ENCODE results near the gene CPLX1. TPM values are rescaled to one million over a fixed set of nuclear protein-coding genes. Genes with fewer than 3 reads are reported as not detected.
A peak's percentile ranks its signal among the peaks of the same experiment; 100 is the strongest.
"Not testable (repeated sequence)": the region's sequence is repeated elsewhere in the genome, so short reads cannot be mapped to it uniquely, and the experiment has no call there.

CPLX1 gene
- total RNA-seq, 1 experiment from 2014 or later = 0.58 TPM

GRCh38 chr4:776743-777441 lies 49.0 kb downstream of the CPLX1 start:
- in situ Hi-C loops (cut with HindIII; ENCODE audit: low pct_unique_long_range_greater_than_20kb, low sequenced_read_pairs) = no loop called here
- DNase-seq (ENCODE audit: low read depth, low spot score) = no peak

GRCh38 chr4:775485-775884 lies 50.4 kb downstream of the CPLX1 start:
- in situ Hi-C loops (cut with HindIII; ENCODE audit: low pct_unique_long_range_greater_than_20kb, low sequenced_read_pairs) = not testable (repeated sequence)

GRCh38 chr4:774419-775092 lies 51.4 kb downstream of the CPLX1 start:
- in situ Hi-C loops (cut with HindIII; ENCODE audit: low pct_unique_long_range_greater_than_20kb, low sequenced_read_pairs) = not testable (repeated sequence)

More at GRCh38 chr4:775485-775884, 50.4 kb downstream of the CPLX1 start:
- not testable (repeated sequence) for DNase-seq (ENCODE audit: low read depth, low spot score)

GRCh38 chr4:773214-773613 lies 52.7 kb downstream of the CPLX1 start:
- no peak for DNase-seq (ENCODE audit: low read depth, low spot score)
- in situ Hi-C loops (cut with HindIII; ENCODE audit: low pct_unique_long_range_greater_than_20kb, low sequenced_read_pairs) = no loop called here

More at GRCh38 chr4:774419-775092, 51.4 kb downstream of the CPLX1 start:
- DNase-seq (ENCODE audit: low read depth, low spot score) = not testable (repeated sequence)

DNA sequence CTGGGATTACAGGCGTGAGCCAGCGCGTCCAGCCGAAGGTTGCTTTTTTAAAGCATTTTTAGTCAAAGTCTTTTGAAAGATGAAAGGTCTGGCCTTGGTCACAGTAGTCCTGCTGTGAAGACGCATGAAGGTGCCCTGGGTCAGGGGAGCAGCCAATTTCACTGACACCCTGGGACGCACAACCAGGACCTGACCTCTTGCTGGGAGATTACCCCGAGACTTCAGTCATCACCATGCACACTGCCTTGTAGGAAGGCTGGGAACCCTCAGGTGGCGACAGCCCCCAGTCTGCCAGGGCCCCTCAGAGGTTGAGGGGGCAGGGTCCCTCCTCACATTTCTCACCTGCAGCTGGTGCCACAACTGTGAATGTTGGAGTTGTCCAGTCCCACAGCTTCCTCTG lies 53.2 kb downstream of the CPLX1 start:
- in situ Hi-C loops (cut with HindIII; ENCODE audit: low pct_unique_long_range_greater_than_20kb, low sequenced_read_pairs) = no loop called here
- no peak for DNase-seq (ENCODE audit: low read depth, low spot score)

DNA sequence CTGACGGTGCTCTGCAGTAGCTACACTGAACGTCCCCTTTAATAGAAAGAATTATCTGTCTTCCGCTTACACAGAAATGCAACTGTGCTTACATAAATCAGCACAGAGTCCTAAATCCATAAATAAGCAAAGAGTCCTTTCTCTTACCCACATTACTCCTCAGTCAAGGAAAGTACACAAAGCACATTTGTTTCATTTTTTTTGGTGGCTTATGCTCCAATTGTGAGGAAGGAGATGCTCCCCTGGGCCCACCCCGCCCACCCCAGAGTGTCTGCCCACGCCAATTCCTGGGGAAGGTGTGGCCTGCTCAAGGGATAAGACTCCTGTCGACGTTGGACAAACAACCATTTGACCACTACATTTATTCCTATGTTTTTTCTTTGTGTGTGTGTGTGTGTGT lies 53.8 kb downstream of the CPLX1 start:
- in situ Hi-C loops (cut with HindIII; ENCODE audit: low pct_unique_long_range_greater_than_20kb, low sequenced_read_pairs) = no loop called here
- peak; percentile 40 for DNase-seq (ENCODE audit: low read depth, low spot score)

DNA sequence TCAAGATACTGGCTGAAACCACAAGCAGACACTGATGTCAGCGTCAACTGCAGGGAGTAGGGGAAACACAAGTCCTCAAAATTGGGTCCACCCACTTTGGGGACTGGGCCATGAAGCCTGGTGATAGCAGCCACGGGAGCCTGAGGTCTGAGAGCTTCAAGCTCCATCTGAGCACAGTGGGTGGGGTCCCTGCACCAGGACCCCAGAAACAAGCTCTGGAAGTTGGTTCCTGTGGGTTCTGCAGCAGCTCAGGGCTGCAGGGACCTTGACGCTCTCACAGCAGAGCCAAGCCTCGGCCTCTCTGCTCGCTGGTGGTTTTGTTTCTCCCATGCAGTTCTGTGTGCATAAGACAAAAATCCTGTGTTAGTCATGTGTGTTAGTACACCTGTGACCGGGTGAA lies 54.5 kb downstream of the CPLX1 start:
- DNase-seq (ENCODE audit: low read depth, low spot score) = no peak
- in situ Hi-C loops (cut with HindIII; ENCODE audit: low pct_unique_long_range_greater_than_20kb, low sequenced_read_pairs) = no loop called here

DNA sequence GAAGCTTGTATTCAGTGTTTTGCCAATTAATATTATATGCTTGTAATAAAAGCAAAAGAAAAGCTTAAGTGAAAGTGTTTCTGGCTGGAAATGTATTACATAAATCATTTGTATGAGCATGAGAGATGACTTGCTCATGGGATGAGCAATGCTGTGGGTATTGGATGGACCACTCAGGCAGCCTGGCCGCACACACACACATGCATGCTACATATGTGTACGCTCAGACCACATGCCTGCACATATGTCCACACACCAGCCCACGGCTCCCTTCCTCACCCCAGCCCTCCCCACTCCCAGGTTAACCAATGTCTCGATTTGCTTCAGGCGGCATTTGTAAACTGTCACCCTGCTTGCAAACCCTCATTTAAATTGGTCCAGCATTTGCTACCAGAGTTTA lies 55.9 kb downstream of the CPLX1 start:
- in situ Hi-C loops (cut with HindIII; ENCODE audit: low pct_unique_long_range_greater_than_20kb, low sequenced_read_pairs) = no loop called here

GRCh38 chr4:769511-769910 lies 56.4 kb downstream of the CPLX1 start:
- no peak for DNase-seq (ENCODE audit: low read depth, low spot score)
- in situ Hi-C loops (cut with HindIII; ENCODE audit: low pct_unique_long_range_greater_than_20kb, low sequenced_read_pairs) = no loop called here

More for the DNA sequence above, 55.9 kb downstream of the CPLX1 start:
- no peak for DNase-seq (ENCODE audit: low read depth, low spot score)

DNA sequence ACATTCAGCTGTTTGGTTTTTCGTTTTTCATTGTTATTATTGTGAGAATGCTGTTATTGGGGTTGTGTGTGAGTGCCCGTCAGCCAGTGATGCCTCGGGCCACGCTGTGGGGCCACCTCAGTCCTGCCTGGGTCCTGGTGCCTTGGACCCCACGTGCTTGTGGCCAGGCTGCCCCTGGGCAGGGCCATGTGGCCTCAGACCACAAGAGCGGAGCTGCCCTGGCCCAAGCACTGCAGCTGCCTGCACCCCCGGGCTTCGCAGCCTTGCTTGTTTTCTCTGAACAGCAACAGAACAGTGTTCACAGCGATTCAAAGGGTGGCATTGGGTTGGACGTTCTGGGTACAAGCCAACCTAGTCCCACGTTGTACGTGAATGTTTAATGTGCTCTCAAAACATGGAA lies 56.9 kb downstream of the CPLX1 start:
- in situ Hi-C loops (cut with HindIII; ENCODE audit: low pct_unique_long_range_greater_than_20kb, low sequenced_read_pairs) = no loop called here
- no peak for DNase-seq (ENCODE audit: low read depth, low spot score)

- DNase-seq (ENCODE audit: low read depth, low spot score) = no peak
- in situ Hi-C loops (cut with HindIII; ENCODE audit: low pct_unique_long_range_greater_than_20kb, low sequenced_read_pairs) = no loop called here
Observed at GRCh38 chr4:768076-768475, 57.9 kb downstream of the CPLX1 start.

DNA sequence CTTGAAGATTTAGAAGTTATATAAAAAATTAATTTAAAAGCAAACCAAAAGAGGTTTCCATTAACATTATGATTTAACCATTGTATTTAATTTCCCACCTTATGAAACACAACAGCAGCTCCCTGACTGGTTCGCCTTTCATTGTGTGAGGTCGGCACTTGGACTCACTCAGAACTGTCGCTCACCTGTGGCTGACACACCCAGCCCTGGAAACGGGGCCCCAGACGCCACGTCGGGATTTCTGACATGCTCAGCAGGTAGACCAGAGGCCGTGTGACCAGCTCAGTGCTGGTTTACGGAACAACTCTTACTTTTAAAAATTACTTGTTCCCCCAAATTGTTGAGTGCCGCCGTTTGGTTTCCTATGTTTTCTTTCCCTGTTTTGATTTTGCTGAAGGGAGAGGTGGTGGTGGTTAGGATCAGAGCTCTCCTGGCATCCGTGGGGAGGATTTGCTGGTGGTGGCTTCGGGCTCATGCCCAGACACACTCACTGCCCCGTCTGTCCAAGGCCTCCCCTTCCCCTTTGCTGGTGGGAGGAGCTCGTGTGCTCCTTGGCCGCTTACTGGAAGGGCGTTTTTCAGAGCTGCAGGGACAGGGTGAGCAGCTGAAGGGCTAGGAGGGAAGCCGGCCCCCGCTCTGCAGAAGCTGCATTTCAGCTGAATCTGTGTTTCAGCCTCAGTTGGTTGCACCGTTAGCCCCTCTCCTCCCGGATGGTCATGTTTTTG lies 59.2 kb downstream of the CPLX1 start:
- in situ Hi-C loops (cut with HindIII; ENCODE audit: low pct_unique_long_range_greater_than_20kb, low sequenced_read_pairs) = no loop called here
- DNase-seq (ENCODE audit: low read depth, low spot score) = no peak

GRCh38 chr4:766152-766515 lies 59.8 kb downstream of the CPLX1 start:
- in situ Hi-C loops (cut with HindIII; ENCODE audit: low pct_unique_long_range_greater_than_20kb, low sequenced_read_pairs) = no loop called here
- peak; percentile 40 for DNase-seq (ENCODE audit: low read depth, low spot score)

DNA sequence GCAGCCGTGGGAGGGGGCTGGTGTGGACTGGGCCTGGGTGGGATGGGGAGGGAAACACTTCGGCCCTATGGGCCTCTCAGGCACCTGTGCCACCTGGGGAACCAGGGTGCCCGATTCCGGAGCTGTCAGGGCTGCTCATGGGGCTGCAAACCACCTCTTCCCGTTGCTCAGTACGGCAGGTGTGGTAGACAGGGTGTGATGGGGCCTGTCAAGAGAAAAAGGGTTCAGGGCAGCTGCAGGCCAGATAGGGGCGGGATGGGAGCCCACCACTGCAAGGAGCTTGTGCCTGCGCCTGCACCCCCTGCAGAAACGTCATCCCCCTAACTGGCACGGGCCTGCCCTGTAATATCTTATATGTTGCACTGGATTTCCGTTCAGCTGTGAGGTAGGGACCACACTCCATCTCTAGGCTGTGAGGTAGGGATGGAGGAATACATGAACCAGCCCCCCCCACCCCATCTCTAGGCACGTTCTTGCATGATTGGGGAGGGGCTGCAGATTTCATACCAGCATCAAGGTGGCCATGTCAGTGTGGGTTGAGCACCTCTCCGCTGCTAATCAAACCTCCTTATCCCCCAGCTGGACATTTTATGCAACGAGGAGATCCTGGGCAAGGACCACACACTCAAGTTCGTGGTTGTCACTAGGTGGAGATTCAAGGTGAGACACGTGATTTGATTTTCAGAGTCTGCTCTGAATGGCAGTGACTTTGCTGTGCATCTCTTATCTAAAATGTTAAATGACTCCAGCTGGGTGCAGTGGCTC lies 61.3 kb downstream of the CPLX1 start:
- DNase-seq (ENCODE audit: low read depth, low spot score) = no peak
- in situ Hi-C loops (cut with HindIII; ENCODE audit: low pct_unique_long_range_greater_than_20kb, low sequenced_read_pairs) = no loop called here

GRCh38 chr4:763922-764321 lies 62.0 kb downstream of the CPLX1 start:
- in situ Hi-C loops (cut with HindIII; ENCODE audit: low pct_unique_long_range_greater_than_20kb, low sequenced_read_pairs) = no loop called here
- no peak for DNase-seq (ENCODE audit: low read depth, low spot score)

DNA sequence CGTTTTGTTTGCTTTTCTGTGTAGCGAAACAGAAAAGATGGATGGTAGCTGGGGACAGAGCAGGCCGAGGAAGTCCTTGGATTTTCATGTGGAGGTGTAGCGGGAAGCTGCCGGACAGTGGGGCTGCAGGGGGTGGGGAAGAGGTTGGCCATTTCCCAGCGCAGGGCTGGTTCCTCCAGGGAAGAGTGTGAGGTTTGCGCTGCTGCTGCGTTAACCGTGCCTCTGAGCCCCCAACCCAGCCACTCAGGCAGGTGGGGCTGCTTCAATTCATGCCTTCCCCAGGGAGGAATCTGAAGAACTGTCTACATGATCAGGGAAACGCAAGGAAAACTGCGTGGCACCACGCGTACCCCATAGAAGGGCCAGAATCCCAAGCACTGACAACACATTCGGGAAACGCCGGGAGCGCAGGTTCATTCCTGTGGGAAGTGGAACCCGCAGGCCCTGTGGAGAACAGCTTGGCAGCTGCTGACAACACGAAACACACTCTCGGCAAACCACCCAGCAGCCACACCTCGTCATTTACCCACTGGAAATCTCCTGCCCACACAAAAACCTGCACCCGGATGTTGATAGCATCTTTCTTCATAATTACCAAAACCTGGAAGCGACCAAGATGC lies 62.6 kb downstream of the CPLX1 start:
- in situ Hi-C loops (cut with HindIII; ENCODE audit: low pct_unique_long_range_greater_than_20kb, low sequenced_read_pairs) = no loop called here
- DNase-seq (ENCODE audit: low read depth, low spot score) = no peak
